D721Med (cell line): Measurements from ENCODE around the gene FANCC.

Experiments
- DNase-seq: peaks from one replicate; pipeline ENCODE4 v3.0.0; 2011; ENCODE audit warnings: low spot score; ENCODE audit not compliant: insufficient read length
- FAIRE-seq: peaks from 2 replicates; lab custom pipeline; 2011; peaks lifted over from hg19 to GRCh38; lab: Jason Lieb, UNC
- CTCF ChIP-seq: IDR thresholded peaks from 2 replicates; pipeline ENCODE4 v1.5.1; 2012; ENCODE audit warnings: mild to moderate bottlenecking, control low read depth; ENCODE audit not compliant: insufficient read depth; ENCODE audit errors: missing control alignments

Gene FANCC

GRCh38 chr9:95237336-95237735 lies 80.2 kb downstream of the FANCC start:
- DNase-seq (no peak), FAIRE-seq (no peak)
- no peak for TF ChIP-seq CTCF

GRCh38 chr9:95230046-95230445 lies 87.5 kb downstream of the FANCC start:
- TF ChIP-seq CTCF, result no peak
- FAIRE-seq (no peak), DNase-seq (no peak)

- no peak for FAIRE-seq
Measured at GRCh38 chr9:95229230-95229915, 88.1 kb downstream of the FANCC start.

GRCh38 chr9:95226921-95227320 lies 90.6 kb downstream of the FANCC start:
- FAIRE-seq (no peak), DNase-seq (no peak)
- no peak for TF ChIP-seq CTCF

More at GRCh38 chr9:95229230-95229915, 88.1 kb downstream of the FANCC start:
- DNase-seq, result no peak
- no peak for TF ChIP-seq CTCF

GRCh38 chr9:95225726-95226106 lies 91.8 kb downstream of the FANCC start:
- no peak for DNase-seq
- no peak for TF ChIP-seq CTCF
- FAIRE-seq, result no peak

- TF ChIP-seq CTCF, result no peak
- FAIRE-seq (no peak), DNase-seq (no peak)
Measured at GRCh38 chr9:95225076-95225725, 92.3 kb downstream of the FANCC start.
